Spleen (tissue), 7 donors: ENCODE data around the gene PELI2.

Source experiments
- POLR2A ChIP-seq, 3 donors: fragments of 450-650 bp; IDR thresholded peaks; one replicate each; pipeline ENCODE4 v1.5.1; 2017; ENCODE audit warnings: antibody characterized with exemption in 3 of 3, mild to moderate bottlenecking in 1 of 3
- POLR2AphosphoS5 ChIP-seq, 3 donors: sonication (generic); formaldehyde crosslinking; IDR thresholded peaks; one replicate each; pipeline ENCODE4 v1.5.1; 2017; ENCODE audit warnings: antibody characterized with exemption in 3 of 3
- TF ChIP-seq, protein P1 (sequence below), 11 experiments: fragments of 200-600 bp in 7 of 11; fragments of 450-650 bp in 4 of 11; sonication (generic) in 4 of 11; IDR thresholded peaks in 8 of 11; conservative IDR thresholded peaks in 3 of 11; 1 replicate in 7 of 11; 2 replicates in 4 of 11; pipeline versions ENCODE4 v1.4.0 to v1.8.0; 2016 to 2021; ENCODE audit warnings: antibody characterized with exemption in 11 of 11, inconsistent platforms in 4 of 11, mild to moderate bottlenecking in 1 of 11
- donor health status: DM: no; HTN: no; CAD: no; lungs with moderate emphysema.
- donor health status: DM: no; HTN: no; CAD: no.
- donor health status: DM: no; HTN: no; CAD: no.

DNA sequence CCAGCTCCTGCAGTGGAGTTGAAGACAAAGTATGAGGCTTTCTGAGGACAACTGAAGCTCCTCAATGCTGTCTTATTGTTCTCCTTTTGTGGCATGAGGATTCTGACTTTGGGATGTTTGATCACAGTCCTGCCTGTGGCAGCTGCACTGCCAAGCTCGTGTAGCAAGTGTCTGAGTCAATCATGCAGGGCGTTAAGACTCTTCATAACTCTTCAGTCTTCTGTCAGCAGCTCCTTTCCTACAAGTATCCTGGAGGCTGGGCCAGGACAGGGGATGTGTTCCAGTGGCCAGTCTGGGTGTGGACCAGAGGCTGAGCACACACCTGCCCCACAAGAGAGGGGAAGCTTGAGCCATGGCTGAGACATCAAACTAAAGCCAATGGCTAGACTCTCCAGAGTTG is 94.3 kb downstream of the PELI2 start:
- no peak for TF ChIP-seq POLR2AphosphoS5 (IDR thresholded peaks at IDR 0.05)
- TF ChIP-seq, protein P1, sequence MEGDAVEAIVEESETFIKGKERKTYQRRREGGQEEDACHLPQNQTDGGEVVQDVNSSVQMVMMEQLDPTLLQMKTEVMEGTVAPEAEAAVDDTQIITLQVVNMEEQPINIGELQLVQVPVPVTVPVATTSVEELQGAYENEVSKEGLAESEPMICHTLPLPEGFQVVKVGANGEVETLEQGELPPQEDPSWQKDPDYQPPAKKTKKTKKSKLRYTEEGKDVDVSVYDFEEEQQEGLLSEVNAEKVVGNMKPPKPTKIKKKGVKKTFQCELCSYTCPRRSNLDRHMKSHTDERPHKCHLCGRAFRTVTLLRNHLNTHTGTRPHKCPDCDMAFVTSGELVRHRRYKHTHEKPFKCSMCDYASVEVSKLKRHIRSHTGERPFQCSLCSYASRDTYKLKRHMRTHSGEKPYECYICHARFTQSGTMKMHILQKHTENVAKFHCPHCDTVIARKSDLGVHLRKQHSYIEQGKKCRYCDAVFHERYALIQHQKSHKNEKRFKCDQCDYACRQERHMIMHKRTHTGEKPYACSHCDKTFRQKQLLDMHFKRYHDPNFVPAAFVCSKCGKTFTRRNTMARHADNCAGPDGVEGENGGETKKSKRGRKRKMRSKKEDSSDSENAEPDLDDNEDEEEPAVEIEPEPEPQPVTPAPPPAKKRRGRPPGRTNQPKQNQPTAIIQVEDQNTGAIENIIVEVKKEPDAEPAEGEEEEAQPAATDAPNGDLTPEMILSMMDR (IDR thresholded peaks at IDR 0.05 in 8 of 11, conservative IDR thresholded peaks at IDR 0.05 in 3 of 11) = no peak
- no peak for TF ChIP-seq POLR2A (IDR thresholded peaks at IDR 0.05)
